HEK293 (cell line): Measurements from ENCODE around the gene BCL2L11.

Experiments used
- ATF2 ChIP-seq: fragments of 450-650 bp; formaldehyde crosslinking; IDR thresholded peaks from 2 replicates; pipeline ENCODE4 v1.5.1; 2016; ENCODE audit warnings: missing biosample characterization, missing genetic modification characterization, low read depth
- BCL6B ChIP-seq: fragments of 450-650 bp; formaldehyde crosslinking; IDR thresholded peaks from 2 replicates; pipeline ENCODE4 v1.5.1; 2017; ENCODE audit warnings: missing biosample characterization, missing genetic modification characterization
- CTCF ChIP-seq: fragments of 450-650 bp; formaldehyde crosslinking; IDR thresholded peaks from 2 replicates; pipeline ENCODE4 v1.5.1; 2016; ENCODE audit warnings: missing biosample characterization, missing genetic modification characterization
- GFI1B ChIP-seq: fragments of 450-650 bp; formaldehyde crosslinking; IDR thresholded peaks from 2 replicates; pipeline ENCODE4 v1.5.1; 2016; ENCODE audit warnings: missing biosample characterization, missing genetic modification characterization
- PRDM2 ChIP-seq: fragments of 450-650 bp; formaldehyde crosslinking; IDR thresholded peaks from 2 replicates; pipeline ENCODE4 v1.5.1; 2016; ENCODE audit warnings: missing biosample characterization, missing genetic modification characterization, borderline replicate concordance
- ZBTB20 ChIP-seq: fragments of 450-650 bp; formaldehyde crosslinking; IDR thresholded peaks from 2 replicates; pipeline ENCODE4 v1.5.1; 2016; ENCODE audit warnings: missing biosample characterization, missing genetic modification characterization
- ZBTB44 ChIP-seq: fragments of 450-650 bp; IDR thresholded peaks from 2 replicates; pipeline ENCODE4 v1.5.1; 2018; ENCODE audit warnings: missing biosample characterization, mild to moderate bottlenecking, missing genetic modification characterization
- ZNF169 ChIP-seq: fragments of 450-650 bp; formaldehyde crosslinking; IDR thresholded peaks from 2 replicates; pipeline ENCODE4 v1.5.1; 2016; ENCODE audit warnings: missing biosample characterization, missing genetic modification characterization
- ZNF175 ChIP-seq: fragments of 450-650 bp; formaldehyde crosslinking; IDR thresholded peaks from 2 replicates; pipeline ENCODE4 v1.5.1; 2016; ENCODE audit warnings: missing biosample characterization, missing genetic modification characterization
- ZNF274 ChIP-seq, 2 experiments: fragments of 200-500 bp in 1 of 2; fragments of 450-650 bp in 1 of 2; sonication (Bioruptor generic) in 1 of 2; formaldehyde crosslinking in 1 of 2; IDR thresholded peaks; 2 replicates each; pipeline versions ENCODE4 v1.5.1 to v1.6.1; 2014 to 2016; ENCODE audit warnings: borderline replicate concordance in 1 of 2, inconsistent platforms in 1 of 2, low read length in 1 of 2, missing biosample characterization in 1 of 2, missing genetic modification characterization in 1 of 2
- ZNF426 ChIP-seq: fragments of 450-650 bp; formaldehyde crosslinking; IDR thresholded peaks from 2 replicates; pipeline ENCODE4 v1.5.1; 2017; ENCODE audit warnings: missing biosample characterization, missing genetic modification characterization, mild to moderate bottlenecking, inconsistent platforms, moderate library complexity
- ZNF501 ChIP-seq: fragments of 450-650 bp; formaldehyde crosslinking; IDR thresholded peaks from 2 replicates; pipeline ENCODE4 v1.5.1; 2016; ENCODE audit warnings: missing biosample characterization, missing genetic modification characterization
- ZNF660 ChIP-seq: fragments of 450-650 bp; IDR thresholded peaks from 2 replicates; pipeline ENCODE4 v1.5.1; 2018; ENCODE audit warnings: missing biosample characterization, mild to moderate bottlenecking, missing genetic modification characterization
- ZNF670 ChIP-seq: fragments of 450-650 bp; formaldehyde crosslinking; IDR thresholded peaks from 2 replicates; pipeline ENCODE4 v1.5.1; 2016; ENCODE audit warnings: missing biosample characterization, missing genetic modification characterization, low read depth

- TF ChIP-seq CTCF (tag by site-specific recombination) (no peak), ZNF274 (IDR thresholded peaks at IDR 0.05; ENCODE audit: low read length) (no peak), ZNF274 (tag by site-specific recombination; IDR thresholded peaks at IDR 0.05; ENCODE audit: borderline replicate concordance) (no peak), ZNF169 (tag by site-specific recombination) (no peak), ZNF175 (no peak), ZNF660 (tag by site-specific recombination) (no peak), ZNF426 (tag by site-specific recombination) (no peak), GFI1B (tag by site-specific recombination) (no peak), ZBTB20 (tag by site-specific recombination) (no peak), PRDM2 (tag by site-specific recombination) (no peak), ATF2 (tag by site-specific recombination) (no peak), ZBTB44 (tag by site-specific recombination) (no peak), ZNF501 (tag by site-specific recombination) (no peak), BCL6B (tag by site-specific recombination) (no peak), ZNF670 (tag by site-specific recombination) (no peak)
Measured at GRCh38 chr2:111108745-111109271, 11.9 kb upstream of the BCL2L11 start.
